CD14-positive monocyte (primary cell): Measurements from ENCODE around the gene EPHA4. TPM values are rescaled to one million over a fixed set of nuclear protein-coding genes. Genes with fewer than 3 reads are reported as not detected.

Source experiments
- DNase-seq, 3 donors: peaks; one replicate each; pipeline ENCODE4 v3.0.0-alpha.2; 2011 to 2022
- H2AFZ ChIP-seq: 2 replicates; pipeline ENCODE4 v1.6.0; 2012; ENCODE audit warnings: mild to moderate bottlenecking, low read depth, low read length, inconsistent platforms; ENCODE audit not compliant: insufficient read depth, poor library complexity, severe bottlenecking
- H3K27ac ChIP-seq, 2 donors: 1 replicate in 1 of 2; 2 replicates in 1 of 2; pipeline ENCODE4 v1.5.1; 2012 to 2013; ENCODE audit warnings: low read length in 2 of 2, control low read depth in 1 of 2, inconsistent platforms in 1 of 2, low read depth in 1 of 2, mild to moderate bottlenecking in 1 of 2
- H3K27me3 ChIP-seq, 2 donors: one replicate each; pipeline versions ENCODE4 v1.6.0 to v1.6.1; 2011 to 2013; ENCODE audit warnings: low read length in 2 of 2; ENCODE audit not compliant: control insufficient read depth in 2 of 2, insufficient read depth in 2 of 2
- H3K36me3 ChIP-seq, 2 donors: replicated peaks in 1 of 2; 1 replicate in 1 of 2; 2 replicates in 1 of 2; pipeline versions ENCODE4 v1.5.1 to v1.6.1; 2012 to 2013; ENCODE audit warnings: low read length in 2 of 2, control low read depth in 1 of 2, inconsistent platforms in 1 of 2, mild to moderate bottlenecking in 1 of 2; ENCODE audit not compliant: insufficient read depth in 2 of 2, control insufficient read depth in 1 of 2
- H3K4me1 ChIP-seq, 2 donors: 1 replicate in 1 of 2; 2 replicates in 1 of 2; pipeline versions ENCODE4 v1.5.1 to v1.6.1; 2012 to 2013; ENCODE audit warnings: low read length in 2 of 2, control low read depth in 1 of 2, inconsistent platforms in 1 of 2, mild to moderate bottlenecking in 1 of 2, moderate library complexity in 1 of 2; ENCODE audit not compliant: insufficient read depth in 2 of 2, control insufficient read depth in 1 of 2
- H3K4me2 ChIP-seq: replicated peaks from 2 replicates; pipeline ENCODE3; 2012; ENCODE audit warnings: low read length, moderate library complexity, mild to moderate bottlenecking; ENCODE audit not compliant: poor library complexity, severe bottlenecking; ENCODE audit errors: extremely low read depth
- H3K4me3 ChIP-seq, 3 experiments: fragments of 200-600 bp in 1 of 3; sonication (generic) in 1 of 3; replicated peaks in 1 of 3; 1 replicate in 2 of 3; 2 replicates in 1 of 3; pipeline ENCODE4 v1.5.1; 2011 to 2013; ENCODE audit warnings: low read length in 3 of 3, mild to moderate bottlenecking in 3 of 3, control low read depth in 2 of 3, low read depth in 2 of 3, inconsistent platforms in 1 of 3, moderate library complexity in 1 of 3
- H3K79me2 ChIP-seq: 2 replicates; pipeline ENCODE4 v1.6.0; 2012; ENCODE audit warnings: mild to moderate bottlenecking, control low read depth, inconsistent platforms, low read length, moderate library complexity; ENCODE audit not compliant: insufficient read depth
- H3K9ac ChIP-seq: 2 replicates; pipeline ENCODE4 v1.6.0; 2017; ENCODE audit warnings: low read length, mild to moderate bottlenecking; ENCODE audit not compliant: insufficient read depth, poor library complexity, severe bottlenecking
- H3K9me3 ChIP-seq, 2 donors: replicated peaks in 1 of 2; 1 replicate in 1 of 2; 2 replicates in 1 of 2; pipeline versions ENCODE4 v1.5.1 to v1.6.1; 2012 to 2013; ENCODE audit warnings: low read length in 2 of 2, control low read depth in 1 of 2; ENCODE audit not compliant: control insufficient read depth in 1 of 2, insufficient read depth in 1 of 2
- H4K20me1 ChIP-seq: 2 replicates; pipeline ENCODE4 v1.6.0; 2012; ENCODE audit warnings: mild to moderate bottlenecking, low read length, control low read depth, moderate library complexity; ENCODE audit not compliant: insufficient read depth
- H3K27ac Mint-ChIP-seq, 7 donors: one replicate each; pipeline ENCODE4 v1.8.0; 2020; ENCODE audit warnings: mild to moderate bottlenecking in 7 of 7, mixed read lengths in 7 of 7, moderate library complexity in 6 of 7, inconsistent platforms in 2 of 7
- H3K27me3 Mint-ChIP-seq, 3 donors: one replicate each; pipeline ENCODE4 v1.8.0; 2021 to 2022; ENCODE audit warnings: low read depth in 3 of 3, mild to moderate bottlenecking in 3 of 3, mixed read lengths in 3 of 3, moderate library complexity in 3 of 3, inconsistent platforms in 1 of 3
- H3K36me3 Mint-ChIP-seq, 2 donors: one replicate each; pipeline ENCODE4 v1.8.0; 2020; ENCODE audit warnings: mixed read lengths in 2 of 2, inconsistent platforms in 1 of 2, mild to moderate bottlenecking in 1 of 2
- H3K4me1 Mint-ChIP-seq: one replicate; pipeline ENCODE4 v1.8.0; 2020; ENCODE audit warnings: mild to moderate bottlenecking, mixed read lengths
- H3K4me3 Mint-ChIP-seq, 2 donors: one replicate each; pipeline ENCODE4 v1.8.0; 2020; ENCODE audit warnings: mild to moderate bottlenecking in 2 of 2, mixed read lengths in 2 of 2, moderate library complexity in 1 of 2
- H3K9me3 Mint-ChIP-seq, 7 donors: one replicate each; pipeline ENCODE4 v1.8.0; 2020 to 2022; ENCODE audit warnings: mixed read lengths in 7 of 7, mild to moderate bottlenecking in 6 of 7, moderate library complexity in 6 of 7, inconsistent platforms in 2 of 7
- WGBS: methylation state at CpG from one replicate; pipeline ENCODE4 v1.1.5; 2013; ENCODE audit warnings: missing lambda C conversion rate; ENCODE audit not compliant: insufficient coverage; 5-methylcytosine and 5-hydroxymethylcytosine counted together
- intact Hi-C, 2 donors: fragments of 100-400 bp; cut with micrococcal nuclease; formaldehyde crosslinking; loops; one replicate each; pipeline versions ENCODE4 v1.15.0 to v1.15.1; 2023
- polyA plus RNA-seq, 3 donors: library from polyadenylated mRNA; depleted of rRNA in 1 of 3; unstranded in 2 of 3; stranded (reverse) in 1 of 3; fragments of 300-500 nt in 2 of 3; fragments of >200 nt in 1 of 3; fragmentation: Illumina TruSeq in 2 of 3; gene quantifications; 1 replicate in 2 of 3; 2 replicates in 1 of 3; pipeline ENCODE4 v1.2.3, GENCODE V29; 2012 to 2021
- TF ChIP-seq, protein P1 (sequence below): fragments of 200-600 bp; IDR thresholded peaks from one replicate; pipeline ENCODE4 v1.8.0; 2022; ENCODE audit warnings: antibody characterized with exemption, mild to moderate bottlenecking

Gene EPHA4
- polyA plus RNA-seq, 3 donors = 0.15 to 0.31 TPM; not detected in 1

DNA sequence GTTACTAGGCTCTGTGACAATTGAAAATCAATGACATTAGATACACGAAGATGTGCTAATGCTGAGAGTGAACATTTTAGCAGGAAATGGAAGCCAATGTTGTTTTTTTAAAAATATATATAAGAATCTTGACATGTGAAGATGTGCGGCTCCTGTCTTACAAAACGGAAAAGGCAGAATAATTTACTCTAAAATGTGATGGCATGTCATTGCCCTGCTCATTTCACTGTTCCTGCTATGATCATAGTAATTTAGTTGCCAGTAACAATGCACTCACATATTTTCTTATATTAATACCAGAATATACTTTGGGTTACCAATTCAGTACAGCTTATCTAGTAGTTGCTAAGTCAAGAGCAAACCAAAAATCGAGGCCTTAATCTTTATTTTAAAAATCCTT lies 10.3 kb downstream of the EPHA4 start:
- Mint-ChIP-seq H3K4me1 (no peaks in the 10 kb centered on the region), H3K27me3 (peaks cover 1 to 11% (median 10%) of the 10 kb centered on the region in 3 donors), H3K4me3 (no peak overlapping the region), H3K9me3 (peaks cover 0 to 3% (median 0%) of the 10 kb centered on the region in 7 donors), H3K36me3 (no peaks in the 10 kb centered on the region), H3K27ac (no peak overlapping the region)
- DNase-seq = no peak
- Histone ChIP-seq H3K36me3 (no peaks in the 10 kb centered on the region), H3K4me1 (no peaks in the 10 kb centered on the region), H3K79me2 (no peaks in the 10 kb centered on the region), H3K9me3 (no peaks in the 10 kb centered on the region), H3K27ac (no peak overlapping the region), H3K27me3 (peaks cover 0 to 6% of the 10 kb centered on the region in 2 donors), H3K9ac (no peak overlapping the region), H2AFZ (no peak overlapping the region), H4K20me1 (no peaks in the 10 kb centered on the region), H3K4me3 (no peak overlapping the region), H3K4me2 (no peak overlapping the region)
- TF ChIP-seq, protein P1, sequence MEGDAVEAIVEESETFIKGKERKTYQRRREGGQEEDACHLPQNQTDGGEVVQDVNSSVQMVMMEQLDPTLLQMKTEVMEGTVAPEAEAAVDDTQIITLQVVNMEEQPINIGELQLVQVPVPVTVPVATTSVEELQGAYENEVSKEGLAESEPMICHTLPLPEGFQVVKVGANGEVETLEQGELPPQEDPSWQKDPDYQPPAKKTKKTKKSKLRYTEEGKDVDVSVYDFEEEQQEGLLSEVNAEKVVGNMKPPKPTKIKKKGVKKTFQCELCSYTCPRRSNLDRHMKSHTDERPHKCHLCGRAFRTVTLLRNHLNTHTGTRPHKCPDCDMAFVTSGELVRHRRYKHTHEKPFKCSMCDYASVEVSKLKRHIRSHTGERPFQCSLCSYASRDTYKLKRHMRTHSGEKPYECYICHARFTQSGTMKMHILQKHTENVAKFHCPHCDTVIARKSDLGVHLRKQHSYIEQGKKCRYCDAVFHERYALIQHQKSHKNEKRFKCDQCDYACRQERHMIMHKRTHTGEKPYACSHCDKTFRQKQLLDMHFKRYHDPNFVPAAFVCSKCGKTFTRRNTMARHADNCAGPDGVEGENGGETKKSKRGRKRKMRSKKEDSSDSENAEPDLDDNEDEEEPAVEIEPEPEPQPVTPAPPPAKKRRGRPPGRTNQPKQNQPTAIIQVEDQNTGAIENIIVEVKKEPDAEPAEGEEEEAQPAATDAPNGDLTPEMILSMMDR = no peak
- intact Hi-C loops = no loop called here
- no CpG with 5 or more reads among the region's 4 CpGs for WGBS

DNA sequence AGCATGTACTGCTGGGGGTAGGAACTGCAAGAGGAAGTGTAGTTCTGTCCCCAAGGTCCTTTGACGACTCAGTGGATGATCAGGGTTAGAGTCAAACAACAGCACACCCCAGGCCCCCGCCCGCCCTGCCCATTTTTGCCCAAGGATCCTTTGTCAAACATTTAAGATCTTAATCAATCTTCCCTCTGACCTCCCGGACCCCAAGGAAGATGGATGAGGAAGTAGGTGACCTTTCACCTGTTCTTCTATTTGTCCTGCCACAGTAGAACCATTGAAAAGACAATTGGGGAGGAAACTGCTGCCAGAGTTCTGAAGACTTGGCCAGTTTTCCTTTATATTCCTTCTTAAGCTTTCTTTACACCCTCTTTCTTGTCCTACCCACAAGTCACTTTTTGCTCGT lies 12.1 kb downstream of the EPHA4 start:
- Histone ChIP-seq H3K36me3 (no peaks in the 10 kb centered on the region), H4K20me1 (no peaks in the 10 kb centered on the region), H3K4me3 (no peak overlapping the region), H3K4me1 (no peaks in the 10 kb centered on the region), H3K79me2 (no peaks in the 10 kb centered on the region), H3K4me2 (no peak overlapping the region), H3K27ac (no peak overlapping the region), H2AFZ (no peak overlapping the region), H3K27me3 (no peaks in the 10 kb centered on the region), H3K9me3 (no peaks in the 10 kb centered on the region), H3K9ac (no peak overlapping the region)
- H3K4me3 Mint-ChIP-seq = no peak overlapping the region
- peaks cover 0 to under 1% (median 0%) of the 10 kb centered on the region in 7 donors for H3K9me3 Mint-ChIP-seq
- peaks cover 0 to 6% (median 5%) of the 10 kb centered on the region in 3 donors for H3K27me3 Mint-ChIP-seq
- no peak overlapping the region for H3K27ac Mint-ChIP-seq
- no CpG with 5 or more reads among the region's 5 CpGs for WGBS
- no peaks in the 10 kb centered on the region for H3K4me1 Mint-ChIP-seq
- DNase-seq = no peak
- H3K36me3 Mint-ChIP-seq = no peaks in the 10 kb centered on the region
- intact Hi-C loops = no loop called here
- TF ChIP-seq, protein P1 = no peak
